Bronchial epithelial cell (primary cell): Measurements from ENCODE around the gene CDHR1. TPM values are rescaled to one million over a fixed set of nuclear protein-coding genes. Genes with fewer than 3 reads are reported as not detected.

Source experiments
- DNase-seq: peaks from one replicate; pipeline ENCODE4 v3.0.0-alpha.2; 2010; ENCODE audit warnings: low read depth
- FAIRE-seq: peaks from 2 replicates; lab custom pipeline; 2011; peaks lifted over from hg19 to GRCh38; lab: Jason Lieb, UNC
- H3K27me3 ChIP-seq: 2 replicates; pipeline ENCODE4 v1.5.1; 2011; ENCODE audit warnings: low read length; ENCODE audit not compliant: control insufficient read depth, insufficient read depth
- H3K36me3 ChIP-seq: 2 replicates; pipeline ENCODE4 v1.5.1; 2011; ENCODE audit warnings: low read length; ENCODE audit not compliant: control insufficient read depth, insufficient read depth
- H3K4me3 ChIP-seq: 2 replicates; pipeline ENCODE4 v1.5.1; 2011; ENCODE audit warnings: mild to moderate bottlenecking, low read depth, low read length, control low read depth
- CTCF ChIP-seq: IDR thresholded peaks from 2 replicates; pipeline ENCODE4 v1.5.1; 2011; ENCODE audit warnings: mild to moderate bottlenecking, moderate library complexity, low read length, control low read depth, inconsistent platforms; ENCODE audit not compliant: insufficient read depth, severe bottlenecking
- total RNA-seq: library from RNA; depleted of rRNA; stranded (reverse); fragments of >200 nt; gene quantifications from 2 replicates; pipeline ENCODE4 v1.2.1, GENCODE V29; 2014

CDHR1 gene
- total RNA-seq, 1 donor from 2014 or later, result 0.53 TPM

DNA sequence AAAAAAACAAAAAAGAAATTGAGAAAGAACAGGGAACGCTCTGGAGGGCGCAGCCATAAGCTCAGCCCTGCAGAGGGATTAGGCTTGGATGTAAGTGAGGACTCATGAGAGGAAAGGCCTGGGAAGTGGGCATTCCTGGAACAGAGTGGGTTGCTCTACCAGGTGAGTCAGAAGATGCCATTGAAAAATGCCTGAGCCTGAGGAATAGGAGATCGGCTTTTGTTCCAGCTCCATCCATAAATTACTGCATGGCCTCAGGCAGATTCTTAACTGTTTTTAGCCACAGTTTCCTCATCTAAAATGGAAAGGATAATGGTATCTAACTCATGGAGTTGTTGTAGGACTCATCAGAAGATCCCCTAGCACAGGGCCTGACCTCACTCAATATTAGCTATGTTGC is 49.4 kb downstream of the CDHR1 start:
- DNase-seq (no peak), FAIRE-seq (no peak)
- TF ChIP-seq CTCF, result no peak
- Histone ChIP-seq H3K27me3 (peaks cover 1% of the 10 kb centered on the region), H3K36me3 (no peaks in the 10 kb centered on the region), H3K4me3 (no peak overlapping the region)

DNA sequence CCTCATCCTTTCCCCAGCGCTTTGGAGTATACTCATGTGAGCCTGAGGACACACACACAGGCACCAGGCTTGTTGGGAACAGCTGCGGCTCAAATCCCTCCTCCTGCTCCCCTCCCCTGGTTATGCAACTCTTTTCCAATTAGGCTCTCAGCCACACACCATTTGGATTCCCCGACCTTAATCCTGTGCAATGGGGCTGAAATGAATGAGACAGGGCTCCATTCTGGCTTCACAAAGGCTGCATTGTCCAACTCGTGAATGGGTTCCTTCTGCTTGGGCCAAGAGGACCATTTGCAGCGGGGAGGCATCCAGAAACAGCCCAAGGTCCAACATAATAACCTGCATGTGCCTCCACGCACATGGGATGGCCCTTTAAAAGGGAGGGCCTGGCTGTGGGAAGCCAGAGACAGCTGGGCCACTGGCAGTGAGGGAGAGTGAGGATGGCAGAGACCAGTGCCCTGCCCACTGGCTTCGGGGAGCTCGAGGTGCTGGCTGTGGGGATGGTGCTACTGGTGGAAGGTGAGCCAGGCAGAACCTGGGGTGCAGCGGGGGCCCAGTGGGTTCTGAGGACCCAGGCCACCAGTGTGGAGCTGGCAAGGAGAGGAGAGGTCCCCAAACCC is 50.4 kb downstream of the CDHR1 start, which contains the start of gene RGR:
RGR (plus strand) TSS at position 403 of the 620 bp plus-strand sequence; CDS start at position 441, 38 bp downstream.
- H3K4me3 ChIP-seq, result no peak within 1 kb of the TSS
- FAIRE-seq (no peak), DNase-seq (no peak)
- H3K27me3 ChIP-seq, result peaks cover 2% of the 10 kb centered on the region
- no peak for TF ChIP-seq CTCF
- no peaks in the 10 kb centered on the region for H3K36me3 ChIP-seq

GRCh38 chr10:84247496-84247895 is 53.2 kb downstream of the CDHR1 start:
- no peaks in the 10 kb centered on the region for H3K36me3 ChIP-seq
- H3K27me3 ChIP-seq, result peaks cover 2% of the 10 kb centered on the region
- FAIRE-seq (no peak), DNase-seq (no peak)
- no peak overlapping the region for H3K4me3 ChIP-seq
- TF ChIP-seq CTCF, result no peak

DNA sequence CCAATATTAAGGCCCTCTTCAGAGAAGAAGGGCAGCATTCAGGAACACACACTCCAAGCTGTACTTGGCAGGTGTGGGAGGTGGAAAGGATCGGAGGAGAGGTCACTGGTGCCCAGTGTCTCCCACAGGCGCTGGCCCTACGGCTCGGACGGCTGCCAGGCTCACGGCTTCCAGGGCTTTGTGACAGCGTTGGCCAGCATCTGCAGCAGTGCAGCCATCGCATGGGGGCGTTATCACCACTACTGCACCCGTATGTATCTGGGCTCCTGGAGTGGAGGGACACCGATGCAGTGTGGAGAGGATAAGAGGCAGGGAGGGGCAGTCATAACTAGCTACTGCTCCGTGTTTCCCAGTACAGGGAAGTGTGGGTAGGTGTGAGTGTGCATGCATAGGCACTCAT is 54.5 kb downstream of the CDHR1 start:
- peaks cover 2% of the 10 kb centered on the region for H3K27me3 ChIP-seq
- no peaks in the 10 kb centered on the region for H3K36me3 ChIP-seq
- DNase-seq (no peak), FAIRE-seq (no peak)
- no peak for TF ChIP-seq CTCF
- H3K4me3 ChIP-seq, result no peak overlapping the region

- H3K27me3 ChIP-seq, result no peaks in the 10 kb centered on the region
- H3K4me3 ChIP-seq, result no peak overlapping the region
- FAIRE-seq, result peak; percentile 7
- H3K36me3 ChIP-seq, result no peaks in the 10 kb centered on the region
- TF ChIP-seq CTCF, result no peak
- DNase-seq, result no peak
Observed at GRCh38 chr10:84254552-84255478, 60.5 kb downstream of the CDHR1 start.
